Gastrocnemius medialis (tissue), 4 donors: ENCODE results near the gene MOBP. TPM values are rescaled to one million over a fixed set of nuclear protein-coding genes. Genes with fewer than 3 reads are reported as not detected.

Experiments used
- ATAC-seq, 2 donors: fragments of 150-250 bp; one replicate each; pipeline ENCODE4 v1.9.1; 2016
- DNase-seq, 2 donors: peaks; one replicate each; pipeline ENCODE4 v3.0.0-alpha.2; 2019
- H3K27ac ChIP-seq, 4 donors: fragments of 200-600 bp; sonication (generic); 1 replicate in 1 of 4; 2 replicates in 3 of 4; pipeline ENCODE4 v1.5.1; 2016 to 2018; ENCODE audit warnings: mild to moderate bottlenecking in 2 of 4, moderate library complexity in 1 of 4
- H3K27me3 ChIP-seq, 3 donors: fragments of 200-600 bp; sonication (generic) in 2 of 3; 1 replicate in 1 of 3; 2 replicates in 2 of 3; pipeline versions ENCODE4 v1.5.1 to v1.6.0; 2016 to 2019; ENCODE audit warnings: mild to moderate bottlenecking in 1 of 3, moderate library complexity in 1 of 3
- H3K36me3 ChIP-seq, 2 donors: fragments of 200-600 bp; sonication (generic) in 1 of 2; one replicate each; pipeline ENCODE4 v1.5.1; 2017 to 2018
- H3K4me1 ChIP-seq, 2 donors: fragments of 200-600 bp; sonication (generic) in 1 of 2; one replicate each; pipeline ENCODE4 v1.5.1; 2016 to 2017; ENCODE audit warnings: mild to moderate bottlenecking in 2 of 2
- H3K4me3 ChIP-seq, 4 donors: fragments of 200-600 bp; sonication (generic) in 3 of 4; 1 replicate in 1 of 4; 2 replicates in 3 of 4; pipeline ENCODE4 v1.5.1; 2016 to 2019; ENCODE audit warnings: mild to moderate bottlenecking in 2 of 4
- H3K9me3 ChIP-seq, 3 donors: fragments of 200-600 bp; sonication (generic) in 2 of 3; 1 replicate in 1 of 3; 2 replicates in 2 of 3; pipeline ENCODE4 v1.5.1; 2016 to 2019
- CTCF ChIP-seq, 5 experiments: fragments of 450-650 bp in 3 of 5; fragments of 200-600 bp in 2 of 5; sonication (generic) in 2 of 5; IDR thresholded peaks in 4 of 5; conservative IDR thresholded peaks in 1 of 5; 1 replicate in 4 of 5; 2 replicates in 1 of 5; pipeline ENCODE4 v1.5.1; 2016 to 2019; ENCODE audit warnings: antibody characterized with exemption in 5 of 5, mild to moderate bottlenecking in 3 of 5, moderate library complexity in 3 of 5
- POLR2A ChIP-seq, 2 donors: fragments of 450-650 bp; IDR thresholded peaks; one replicate each; pipeline ENCODE4 v1.6.1; 2017; ENCODE audit warnings: antibody characterized with exemption in 2 of 2, mild to moderate bottlenecking in 2 of 2, moderate library complexity in 2 of 2
- in situ Hi-C, 4 donors: fragments of 200-750 bp; cut with MboI; loops; one replicate each; pipeline versions ENCODE4 v1.15.0 to v1.8.0; 2017; ENCODE audit warnings: low sequenced_read_pairs in 4 of 4
- intact Hi-C: fragments of 100-400 bp; cut with DNase I; formaldehyde crosslinking; loops from one replicate; pipeline ENCODE4 v1.15.1; 2023; ENCODE audit warnings: low total_unique reads
- total RNA-seq, 4 donors: library from RNA; depleted of rRNA; stranded (reverse); fragments of >200 nt; gene quantifications; one replicate each; pipeline versions ENCODE4 v1.1.0 to v1.2.3, GENCODE V29; 2016

MOBP gene
- total RNA-seq, 4 donors from 2014 or later = not detected

DNA sequence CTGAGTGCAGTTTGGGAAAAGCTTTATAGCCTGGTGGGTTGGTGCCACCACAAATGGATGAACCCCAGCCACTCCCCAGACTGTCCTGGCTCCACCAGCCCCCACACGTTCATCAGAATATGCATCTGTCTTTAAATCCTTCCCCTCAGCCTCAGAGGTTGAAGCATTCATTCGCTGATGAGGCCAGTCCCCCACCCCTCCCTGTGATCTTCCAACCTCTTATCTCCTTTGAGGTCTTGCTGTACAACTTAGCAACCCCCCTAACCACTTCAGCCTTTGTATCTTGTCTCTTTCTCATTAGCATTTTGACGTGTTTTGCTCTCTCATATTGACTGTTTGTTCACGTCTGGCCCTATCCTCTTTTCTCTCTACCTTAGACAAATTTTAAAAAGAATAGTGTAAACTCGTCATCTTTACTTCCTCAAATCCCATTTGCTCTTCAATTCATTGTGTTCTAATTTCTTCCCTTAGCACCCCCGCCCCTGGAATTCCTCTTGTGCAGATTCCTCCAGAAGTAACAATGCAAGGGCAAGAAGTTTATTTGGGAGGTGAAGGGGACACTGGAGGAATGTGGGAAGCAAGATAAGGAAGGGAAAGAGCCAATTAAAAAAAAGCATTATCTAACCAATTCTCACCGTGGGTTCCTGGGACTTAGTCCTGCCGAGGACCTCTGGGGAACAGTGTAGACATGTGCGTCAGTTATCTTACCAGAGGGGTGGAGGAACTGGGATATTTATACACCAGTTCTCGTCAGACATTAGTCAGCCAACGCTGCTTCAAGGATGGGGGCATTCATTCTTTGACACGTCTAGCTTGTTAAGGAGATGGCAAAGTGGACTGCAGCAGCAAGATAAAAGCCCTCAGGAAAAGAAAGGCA is 38.6 kb downstream of the MOBP start:
- Histone ChIP-seq H3K9me3 (no peaks in the 10 kb centered on the region), H3K27me3 (peaks cover 10 to 22% (median 10%) of the 10 kb centered on the region in 3 donors), H3K27ac (no peak overlapping the region), H3K4me3 (no peak overlapping the region), H3K4me1 (no peaks in the 10 kb centered on the region), H3K36me3 (no peaks in the 10 kb centered on the region)
- intact Hi-C loops (no loop called here), in situ Hi-C loops (no loop called here)
- TF ChIP-seq CTCF (IDR thresholded peaks at IDR 0.05 in 4 of 5, conservative IDR thresholded peaks at IDR 0.05 in 1 of 5) (no peak), POLR2A (IDR thresholded peaks at IDR 0.05) (no peak)
- ATAC-seq (no peak), DNase-seq (no peak)

GRCh38 chr3:39506863-39507262 is 39.4 kb downstream of the MOBP start:
- in situ Hi-C loops (no loop called here), intact Hi-C loops (no loop called here)
- Histone ChIP-seq H3K27ac (no peak overlapping the region), H3K36me3 (no peaks in the 10 kb centered on the region), H3K4me3 (no peak overlapping the region), H3K9me3 (no peaks in the 10 kb centered on the region), H3K27me3 (peaks cover 7 to 15% (median 10%) of the 10 kb centered on the region in 3 donors), H3K4me1 (no peaks in the 10 kb centered on the region)
- TF ChIP-seq POLR2A (IDR thresholded peaks at IDR 0.05) = no peak
- no peak for TF ChIP-seq CTCF (IDR thresholded peaks at IDR 0.05 in 4 of 5, conservative IDR thresholded peaks at IDR 0.05 in 1 of 5)
- DNase-seq (no peak), ATAC-seq (no peak)

DNA sequence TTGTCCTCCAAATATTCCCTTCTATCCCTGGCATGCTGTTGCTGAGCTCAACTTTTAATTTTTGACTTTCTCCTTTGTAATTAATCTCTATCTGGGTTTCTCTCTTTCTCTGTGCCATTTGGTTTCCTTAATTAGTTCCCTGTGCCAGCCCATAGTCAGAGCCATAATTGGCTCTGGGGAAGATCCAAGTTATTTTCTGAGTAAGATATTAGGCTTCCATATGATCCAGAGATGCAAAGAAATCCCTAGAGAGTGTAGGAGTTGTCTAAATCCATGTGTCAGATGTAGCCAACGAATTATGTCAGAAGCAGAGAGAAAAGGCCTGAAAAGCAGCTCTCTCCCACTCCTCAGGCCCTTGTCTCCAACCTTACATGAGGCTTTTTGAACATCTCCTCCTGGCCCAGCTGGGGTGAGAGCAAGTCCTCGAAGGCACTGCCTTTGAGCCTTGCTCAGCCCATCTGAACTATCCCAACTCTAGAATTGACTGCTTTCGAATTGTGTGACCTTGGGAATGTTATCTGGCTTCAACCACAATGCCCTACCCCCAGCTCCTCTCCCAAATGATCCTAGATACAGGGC is 46.4 kb downstream of the MOBP start:
- no peak for TF ChIP-seq POLR2A (IDR thresholded peaks at IDR 0.05)
- no peak for TF ChIP-seq CTCF (IDR thresholded peaks at IDR 0.05 in 4 of 5, conservative IDR thresholded peaks at IDR 0.05 in 1 of 5)
- intact Hi-C loops = no loop called here

GRCh38 chr3:39515681-39516441 is 48.4 kb downstream of the MOBP start:
- no peak for TF ChIP-seq CTCF (IDR thresholded peaks at IDR 0.05 in 4 of 5, conservative IDR thresholded peaks at IDR 0.05 in 1 of 5)
- TF ChIP-seq POLR2A (IDR thresholded peaks at IDR 0.05) = no peak
- Histone ChIP-seq H3K4me1 (no peaks in the 10 kb centered on the region), H3K9me3 (no peaks in the 10 kb centered on the region)

More for the DNA sequence above, 46.4 kb downstream of the MOBP start:
- no peaks in the 10 kb centered on the region for H3K27me3 ChIP-seq
- in situ Hi-C loops = no loop called here
- no peaks in the 10 kb centered on the region for H3K9me3 ChIP-seq
- H3K4me3 ChIP-seq = no peak overlapping the region
- ATAC-seq = no peak
- no peaks in the 10 kb centered on the region for H3K4me1 ChIP-seq
- DNase-seq = no peak
- H3K27ac ChIP-seq = no peak overlapping the region
- H3K36me3 ChIP-seq = no peaks in the 10 kb centered on the region

More at GRCh38 chr3:39515681-39516441, 48.4 kb downstream of the MOBP start:
- ATAC-seq (no peak), DNase-seq (no peak)
- Histone ChIP-seq H3K36me3 (no peaks in the 10 kb centered on the region), H3K4me3 (no peak overlapping the region), H3K27ac (no peak overlapping the region), H3K27me3 (no peaks in the 10 kb centered on the region)
- in situ Hi-C loops = no loop called here
- intact Hi-C loops = no loop called here
